HG02943 (cell line): ENCODE measurements around the gene CHRNA4.

Experiments used
- ATAC-seq: cut with Tn5 transposase; IDR thresholded peaks from one replicate; pipeline ENCODE4 v1.9.1; 2021; ENCODE audit warnings: mild to moderate bottlenecking, low read depth, moderate library complexity; ENCODE audit not compliant: unreplicated experiment

The CHRNA4 gene

GRCh38 chr20:63360850-63361518 lies at the start of gene CHRNA4:
Gene CHRNA4 (minus strand): TSS chr20:63361349. CDS start chr20:63361165, 184 bp downstream.
- ATAC-seq: no peak

- ATAC-seq: no peak
These were observed 48.8 kb upstream of the CHRNA4 start for GRCh38 chr20:63409834-63410435.

- no peak for ATAC-seq
These were observed 48.1 kb upstream of the CHRNA4 start for GRCh38 chr20:63409066-63409833.

GRCh38 chr20:63408684-63409046 lies 47.5 kb upstream of the CHRNA4 start:
- ATAC-seq: no peak

- no peak for ATAC-seq
These were observed 47.0 kb upstream of the CHRNA4 start for GRCh38 chr20:63407928-63408683.

GRCh38 chr20:63406617-63407245 lies 45.6 kb upstream of the CHRNA4 start:
- no peak for ATAC-seq

- ATAC-seq: no peak
These were observed 44.9 kb upstream of the CHRNA4 start for GRCh38 chr20:63406011-63406410.

- no peak for ATAC-seq
These were observed 44.1 kb upstream of the CHRNA4 start for GRCh38 chr20:63405102-63405730.

GRCh38 chr20:63404129-63405085 lies 43.3 kb upstream of the CHRNA4 start:
- ATAC-seq: no peak

GRCh38 chr20:63403403-63404105 lies 42.4 kb upstream of the CHRNA4 start:
- no peak for ATAC-seq

GRCh38 chr20:63402860-63403220 lies 41.7 kb upstream of the CHRNA4 start:
- no peak for ATAC-seq

- no peak for ATAC-seq
These were observed 41.2 kb upstream of the CHRNA4 start for GRCh38 chr20:63402181-63402859.

GRCh38 chr20:63401384-63402110 lies 40.4 kb upstream of the CHRNA4 start:
- no peak for ATAC-seq

- no peak for ATAC-seq
These were observed 39.5 kb upstream of the CHRNA4 start for GRCh38 chr20:63400486-63401210.

GRCh38 chr20:63399596-63400375 lies 38.6 kb upstream of the CHRNA4 start:
- ATAC-seq: no peak
